NCI-H146 treated with DMSO at 0.1 percent for 48 hours (cell line): ENCODE measurements around the gene POFUT2.
"Not testable (repeated sequence)": the region's sequence is repeated elsewhere in the genome, so short reads cannot be mapped to it uniquely, and the experiment has no call there.

Experiments used
- DNase-seq: peaks from one replicate; lab custom pipeline; 2025; ENCODE audit not compliant: unreplicated experiment; lab: John Stamatoyannopoulos, UW

The POFUT2 gene

DNA sequence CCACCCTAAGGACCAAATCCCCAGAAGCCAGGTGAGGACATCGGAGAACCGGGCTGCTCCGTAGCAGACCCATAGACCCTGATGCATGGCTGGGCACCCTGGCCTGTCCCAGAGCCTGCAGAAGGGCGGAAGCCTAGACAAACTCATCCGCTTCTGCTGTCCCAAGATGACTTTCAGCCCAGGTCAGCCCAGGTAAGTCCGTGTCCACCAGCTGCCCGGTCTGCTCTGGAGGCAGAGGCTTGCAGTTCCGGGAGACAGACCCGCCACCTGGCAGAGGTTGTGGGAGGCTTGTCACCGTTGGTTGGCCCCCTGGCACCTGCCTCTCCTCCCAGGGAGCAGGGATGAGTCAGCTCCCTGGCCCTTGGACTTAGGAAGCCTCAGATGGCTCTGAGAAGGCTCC is 22.8 kb upstream of the POFUT2 start:
- no peak for DNase-seq

DNA sequence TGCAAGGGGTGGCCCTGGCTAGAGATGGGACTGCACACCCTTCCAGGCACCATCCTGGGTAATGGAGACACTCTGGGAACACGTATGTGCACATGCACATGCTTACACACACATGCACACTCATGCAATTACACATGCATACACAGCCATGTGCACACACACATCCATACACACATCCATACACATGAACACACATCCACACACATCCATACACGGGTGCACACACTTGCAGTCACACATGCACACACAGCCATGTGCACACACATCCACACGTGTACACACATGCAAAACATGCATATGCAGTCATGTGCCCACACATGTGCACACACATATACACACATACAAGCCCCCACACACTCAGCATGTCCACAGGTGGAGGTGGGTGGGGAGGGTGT is 22.3 kb upstream of the POFUT2 start:
- no peak for DNase-seq

DNA sequence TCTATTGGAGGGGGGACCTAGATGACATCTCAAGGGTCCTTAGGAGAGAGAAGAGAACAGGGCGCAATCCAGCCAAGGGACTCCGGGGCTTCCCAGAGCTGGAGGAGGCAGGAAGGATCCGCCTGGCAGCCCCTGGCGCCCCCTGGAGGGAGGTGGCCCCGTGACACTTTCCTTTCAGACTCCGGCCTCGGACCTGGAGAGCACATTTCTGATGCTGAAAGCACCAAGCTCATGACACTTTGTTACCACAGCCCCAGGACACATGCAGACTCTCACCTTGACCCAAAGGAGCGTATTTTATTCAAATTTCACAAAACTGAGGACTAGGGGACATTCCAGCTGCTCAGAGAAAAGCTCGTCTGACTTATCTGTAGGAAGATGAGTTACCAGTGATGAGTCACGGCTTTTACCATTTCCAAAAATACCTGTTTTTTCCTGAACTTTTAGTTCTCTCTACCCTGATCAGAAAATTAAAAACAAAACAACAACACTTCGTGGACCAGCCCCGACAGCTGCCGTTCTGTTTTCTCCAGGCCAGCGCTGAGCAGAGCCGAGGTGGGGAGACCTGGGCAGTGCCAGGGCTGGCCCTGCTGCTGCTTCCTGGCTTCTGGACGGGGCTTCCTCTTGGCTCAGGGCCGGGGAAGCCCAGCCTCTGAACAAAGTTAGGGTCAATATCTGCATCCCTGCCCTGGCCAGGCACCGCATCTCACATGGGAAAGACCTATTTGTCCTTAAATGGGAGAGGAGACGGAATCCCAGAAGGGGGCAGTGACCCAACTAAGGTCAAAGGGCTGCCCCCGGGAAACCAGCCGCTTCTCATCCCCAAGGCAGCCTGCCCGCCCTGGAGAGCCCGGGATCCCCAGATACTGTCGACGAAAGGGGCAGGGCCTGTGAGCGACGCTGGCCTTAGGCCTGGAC is 21.6 kb upstream of the POFUT2 start:
- DNase-seq = no peak

DNA sequence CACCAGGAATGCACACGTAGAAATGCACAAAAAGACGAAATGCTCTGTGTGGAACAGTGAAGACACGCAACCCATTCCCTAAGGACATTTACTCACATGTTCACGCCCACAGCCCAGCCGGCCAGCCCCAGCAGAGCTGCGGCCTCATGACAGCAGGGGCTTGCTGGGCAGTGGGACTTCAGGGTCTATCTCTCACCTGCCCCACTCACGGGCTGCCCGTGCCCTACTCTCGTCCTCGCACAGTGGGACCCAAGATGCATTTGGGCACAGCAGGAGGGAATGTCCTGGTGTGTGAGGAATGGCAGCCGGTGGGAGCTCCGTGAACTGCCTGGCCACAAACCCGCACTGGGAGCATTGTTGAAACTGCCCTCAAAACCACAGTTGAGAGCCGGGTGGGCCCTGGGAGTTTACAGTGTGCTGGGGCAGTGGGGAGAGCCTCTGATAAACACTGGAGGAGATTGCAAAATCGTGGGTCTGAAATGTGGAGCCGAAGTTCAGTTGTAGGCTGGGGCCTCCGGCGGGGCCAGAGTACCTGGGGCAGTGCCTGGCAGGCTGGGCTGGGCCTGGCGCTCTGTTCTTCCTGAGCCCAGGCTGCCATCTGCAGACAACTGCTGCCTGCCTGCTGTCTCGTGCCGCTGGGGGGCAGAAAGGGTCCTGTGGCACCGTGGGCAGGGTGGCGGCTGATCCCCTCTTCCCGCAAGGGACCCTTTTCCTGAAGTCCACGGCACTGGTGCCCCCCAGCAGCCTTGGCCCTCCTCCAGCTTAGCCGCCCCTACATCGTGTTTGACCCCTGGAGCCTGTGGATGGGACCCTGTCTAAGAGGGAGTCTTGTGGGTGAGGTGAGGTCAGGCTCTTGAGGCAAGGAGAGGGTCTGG is 20.7 kb upstream of the POFUT2 start:
- DNase-seq = no peak

DNA sequence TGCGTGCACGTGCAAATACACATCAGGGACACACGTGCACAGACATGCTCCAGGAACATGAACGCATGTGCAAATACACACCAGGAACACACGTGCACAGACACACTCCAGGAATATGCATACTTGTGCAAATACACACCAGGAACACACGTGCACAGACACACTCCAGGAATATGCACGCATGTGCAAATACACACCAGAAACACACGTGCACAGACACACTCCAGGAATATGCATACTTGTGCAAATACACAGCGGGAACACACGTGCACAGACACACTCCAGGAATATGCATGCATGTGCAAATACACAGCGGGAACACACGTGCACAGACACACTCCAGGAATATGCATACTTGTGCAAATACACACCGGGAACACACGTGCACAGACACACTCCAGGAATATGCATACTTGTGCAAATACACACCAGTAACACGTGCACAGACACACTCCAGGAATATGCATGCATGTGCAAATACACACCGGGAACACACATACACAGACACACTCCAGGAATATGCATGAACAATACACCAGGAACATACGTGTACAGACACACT is 20.0 kb upstream of the POFUT2 start:
- DNase-seq = not testable (repeated sequence)

DNA sequence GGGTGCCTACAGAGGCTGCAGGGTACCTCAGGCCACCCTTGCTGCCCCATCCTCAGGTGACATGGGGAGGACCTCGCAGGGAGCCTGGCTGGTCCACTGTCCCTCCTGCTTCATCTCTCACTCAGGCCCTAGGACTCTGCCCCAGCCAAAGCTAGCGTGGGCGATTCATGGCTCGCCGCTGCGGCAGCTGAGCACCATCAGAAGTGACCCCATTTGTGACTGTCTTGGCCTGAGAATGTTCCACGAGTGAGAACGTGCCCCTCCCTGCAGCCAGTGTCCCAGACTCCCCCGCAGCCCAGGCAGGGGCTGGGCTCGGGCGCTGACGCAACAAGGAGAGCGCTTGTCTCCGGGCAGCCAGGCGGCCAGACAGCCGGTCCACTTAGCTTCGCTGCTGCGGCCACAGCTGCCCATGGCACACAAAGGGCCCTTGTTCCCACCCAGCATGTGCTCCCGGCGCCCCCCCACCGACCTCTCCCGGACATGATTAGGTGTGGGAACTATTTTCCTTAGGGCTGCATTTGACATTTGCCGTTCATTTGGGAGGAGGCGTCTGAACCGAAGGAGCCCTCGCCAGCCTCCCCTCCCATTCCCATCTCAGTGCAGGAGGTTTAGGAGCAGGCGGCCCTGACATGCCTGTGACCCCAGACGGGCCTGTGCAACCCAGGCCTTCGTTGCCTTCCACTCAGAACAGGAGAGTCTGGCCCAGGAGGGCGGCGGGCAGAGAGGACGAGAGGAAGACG is 19.3 kb upstream of the POFUT2 start:
- DNase-seq = no peak

DNA sequence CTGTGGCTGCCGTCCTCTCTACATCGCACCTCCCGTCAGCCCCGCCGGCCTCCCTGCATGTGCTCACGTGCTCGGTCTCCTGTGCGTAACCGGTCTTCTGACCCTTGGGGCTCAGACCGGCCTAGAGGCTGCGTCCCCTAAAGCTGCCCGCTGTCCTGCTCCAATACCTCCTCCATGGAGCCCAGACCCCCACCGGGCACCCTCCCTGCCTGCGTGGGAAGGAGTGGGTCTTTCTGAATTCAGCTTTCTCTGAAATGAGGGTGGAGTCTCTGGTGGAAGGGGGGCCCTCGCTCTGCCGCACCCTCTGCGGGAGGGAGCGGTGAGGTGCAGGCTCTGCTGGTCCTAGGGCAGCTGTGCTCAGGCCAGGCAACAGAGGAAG is 18.7 kb upstream of the POFUT2 start:
- no peak for DNase-seq

DNA sequence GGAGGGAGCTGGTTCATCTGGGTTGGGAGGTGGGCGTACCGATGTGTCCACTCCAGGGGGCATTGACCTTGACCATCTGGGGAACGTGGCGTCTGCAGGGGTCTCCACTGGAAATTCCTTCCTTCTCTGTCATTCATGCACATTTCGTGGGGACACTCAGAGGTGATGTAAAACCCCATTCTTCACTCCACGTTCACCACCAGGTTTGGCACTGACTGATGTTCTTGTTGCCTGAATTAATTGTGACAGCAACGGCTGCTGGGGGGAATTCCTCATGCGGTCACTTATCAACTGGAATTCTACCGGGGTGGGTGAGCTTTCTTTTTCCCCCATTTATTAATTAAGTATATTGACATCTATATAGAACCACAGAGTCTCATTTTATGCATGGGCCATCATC is 18.1 kb upstream of the POFUT2 start:
- DNase-seq = no peak

DNA sequence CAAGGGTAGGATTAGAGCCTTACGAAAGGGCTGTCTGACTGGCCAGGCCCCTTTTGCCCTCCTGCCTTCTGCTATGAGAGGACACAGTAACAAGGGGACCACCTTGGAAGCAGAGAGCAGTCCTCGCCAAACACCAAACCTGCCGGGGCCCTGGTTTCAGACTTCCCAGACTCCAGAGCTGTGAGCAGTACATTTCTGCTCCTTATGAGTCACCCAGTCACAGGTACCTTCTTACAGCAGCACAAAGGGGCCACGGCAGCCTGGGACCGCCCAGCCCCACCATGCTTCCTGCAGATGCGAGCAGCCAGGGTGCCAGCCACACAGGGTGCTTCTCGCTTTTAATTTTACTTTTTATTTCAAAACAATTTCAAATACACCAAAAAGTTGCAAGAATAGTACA is 17.2 kb upstream of the POFUT2 start:
- DNase-seq = no peak

DNA sequence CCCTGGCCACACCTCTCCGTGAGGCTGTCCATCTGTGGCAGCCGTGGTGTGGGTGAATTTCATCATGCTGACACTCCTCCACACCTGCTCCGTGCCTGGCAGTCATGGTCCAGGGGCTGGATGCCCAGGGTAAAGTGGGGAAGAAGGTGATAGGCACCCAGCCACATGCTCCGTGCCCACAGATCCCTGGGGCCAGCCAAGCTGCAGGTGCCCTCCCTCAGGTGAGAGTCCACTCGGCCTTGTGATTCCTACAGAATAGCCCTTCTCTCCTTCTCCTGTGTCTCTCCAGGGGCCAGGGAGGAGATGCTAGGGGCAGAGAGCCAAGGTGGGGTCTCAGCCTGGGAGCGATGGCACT is 16.8 kb upstream of the POFUT2 start:
- no peak for DNase-seq

DNA sequence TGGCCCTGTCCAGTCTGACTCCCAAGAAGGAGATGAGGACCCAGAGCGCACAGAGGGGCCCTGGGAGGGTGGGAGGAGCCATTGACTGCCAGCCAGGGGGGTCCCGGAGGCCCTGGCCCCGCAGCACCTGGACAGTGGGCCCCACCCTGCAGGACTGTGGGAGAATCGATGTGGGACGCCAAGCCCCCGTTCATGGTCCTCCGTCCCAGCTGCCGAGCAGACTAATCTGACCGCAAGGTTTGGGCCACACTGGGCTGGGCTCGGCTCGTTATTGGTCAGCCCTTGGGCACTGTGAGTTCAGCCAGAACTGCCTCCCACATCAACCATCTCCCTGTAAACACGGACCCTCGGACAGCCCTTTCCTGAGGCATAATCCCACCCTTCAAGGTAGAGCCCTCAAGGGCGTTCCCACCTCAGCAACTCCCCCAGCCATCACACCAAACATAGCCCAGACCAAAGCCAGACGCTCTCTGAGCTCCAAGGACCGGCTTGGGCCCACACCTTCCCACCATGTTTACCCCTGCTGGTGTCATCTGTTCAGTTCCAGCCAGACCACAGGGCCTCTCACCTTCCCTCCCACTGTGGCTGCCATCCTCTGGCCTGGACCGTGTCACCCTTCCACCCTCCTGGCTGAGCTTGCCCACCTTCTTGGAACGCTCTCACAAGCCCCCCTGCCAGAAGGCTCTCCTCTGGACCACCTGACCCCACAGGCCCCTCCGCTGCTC is 16.2 kb upstream of the POFUT2 start:
- no peak for DNase-seq

DNA sequence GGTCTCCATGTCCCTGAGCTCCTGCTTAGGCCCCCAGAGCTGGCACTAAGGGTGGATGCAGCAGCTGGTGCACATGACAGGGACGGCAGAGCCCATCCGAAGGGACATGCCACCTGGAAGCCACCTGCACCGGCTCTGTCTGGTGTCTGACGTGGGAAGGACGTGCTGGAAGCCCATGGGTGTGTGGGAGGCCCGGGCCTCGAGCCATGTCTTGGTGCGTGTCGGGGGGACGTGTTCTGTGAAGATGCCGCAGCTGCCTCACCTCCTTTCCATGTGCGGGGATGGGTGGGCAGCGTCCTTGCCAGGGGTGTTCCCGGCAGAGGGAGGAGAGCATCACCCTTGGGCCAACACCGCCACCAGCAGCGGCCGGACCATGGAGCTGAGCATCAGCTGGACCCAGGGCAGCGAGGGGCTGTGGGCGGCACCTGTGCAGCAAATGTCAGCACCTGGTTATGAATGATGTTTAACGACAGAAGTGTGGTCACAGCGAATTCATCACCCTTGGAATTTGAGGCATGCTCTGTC is 15.5 kb upstream of the POFUT2 start:
- DNase-seq = no peak

DNA sequence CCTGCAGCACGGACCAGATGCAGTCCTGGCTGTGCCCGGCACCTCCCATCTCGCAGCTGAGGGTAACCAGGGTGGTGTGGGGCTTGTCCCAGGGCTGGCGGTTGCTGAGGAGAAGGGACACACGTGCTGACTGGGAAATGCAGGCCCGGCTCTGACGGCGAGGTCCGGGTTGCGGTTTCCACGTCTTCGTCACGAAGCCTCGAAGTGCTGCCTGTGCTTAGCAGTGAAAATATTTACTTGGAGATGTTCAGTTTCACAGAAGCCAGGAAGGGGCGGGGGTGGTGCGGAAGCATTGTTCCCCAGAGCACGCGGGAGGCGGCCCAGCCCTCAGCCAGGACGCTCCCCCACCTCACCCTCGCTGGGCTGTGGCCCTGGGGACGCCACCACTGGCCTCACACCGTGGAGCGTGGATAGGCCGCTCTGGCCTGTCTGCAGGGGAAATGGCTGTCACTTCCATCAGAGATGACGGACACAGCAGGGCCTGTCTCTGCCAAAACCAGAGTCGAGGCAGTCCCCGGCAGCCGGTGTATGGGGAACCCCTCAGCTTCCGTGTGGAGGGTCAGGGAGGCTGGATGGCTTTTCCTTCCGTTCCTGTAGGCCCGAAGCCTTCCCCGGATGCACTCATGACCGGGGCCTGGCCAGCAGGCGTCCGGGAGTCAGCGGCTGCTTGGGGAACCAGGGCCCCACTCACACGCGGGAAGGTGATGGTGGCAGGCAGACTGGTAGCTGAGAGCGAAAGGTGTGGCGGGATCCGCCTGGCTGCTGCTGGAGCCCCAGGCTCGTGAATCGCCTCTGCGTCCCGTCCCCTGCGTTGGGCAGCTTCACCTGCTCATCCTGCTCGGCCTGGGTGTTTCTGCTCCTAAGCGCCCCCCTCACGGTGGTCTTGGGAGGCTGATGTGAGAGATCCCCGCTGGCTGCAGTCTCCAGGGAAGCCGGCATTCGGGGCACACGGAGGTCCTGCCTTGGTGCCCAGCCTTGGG is 14.7 kb upstream of the POFUT2 start:
- DNase-seq = no peak

DNA sequence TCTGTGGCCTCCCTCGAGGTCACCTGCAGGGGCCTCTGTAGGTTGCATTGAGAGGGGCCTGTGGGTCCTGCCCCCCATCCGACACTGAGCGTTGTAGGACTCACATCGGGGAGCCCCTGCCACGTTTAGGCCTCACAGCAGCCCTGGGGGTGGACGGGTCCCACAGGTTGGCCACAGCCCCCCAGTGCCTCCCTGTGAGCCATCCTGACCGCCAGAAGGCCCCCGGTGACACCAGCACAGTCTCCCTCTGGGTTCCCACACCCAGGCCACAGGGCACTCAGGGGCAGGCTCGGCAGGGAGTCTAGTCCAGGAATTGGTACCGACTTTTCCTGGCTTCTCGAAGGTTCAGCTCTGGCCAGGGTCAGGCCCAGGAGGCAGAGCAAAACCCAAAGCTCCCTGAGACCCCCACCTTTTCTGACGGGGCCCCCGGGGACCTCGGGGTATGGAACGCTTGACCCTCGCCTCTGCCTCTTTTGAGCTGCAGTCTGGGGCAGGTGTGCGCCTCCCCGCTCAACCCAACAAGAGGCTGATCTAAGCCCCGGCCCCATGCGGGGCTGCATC is 13.9 kb upstream of the POFUT2 start:
- DNase-seq = no peak

DNA sequence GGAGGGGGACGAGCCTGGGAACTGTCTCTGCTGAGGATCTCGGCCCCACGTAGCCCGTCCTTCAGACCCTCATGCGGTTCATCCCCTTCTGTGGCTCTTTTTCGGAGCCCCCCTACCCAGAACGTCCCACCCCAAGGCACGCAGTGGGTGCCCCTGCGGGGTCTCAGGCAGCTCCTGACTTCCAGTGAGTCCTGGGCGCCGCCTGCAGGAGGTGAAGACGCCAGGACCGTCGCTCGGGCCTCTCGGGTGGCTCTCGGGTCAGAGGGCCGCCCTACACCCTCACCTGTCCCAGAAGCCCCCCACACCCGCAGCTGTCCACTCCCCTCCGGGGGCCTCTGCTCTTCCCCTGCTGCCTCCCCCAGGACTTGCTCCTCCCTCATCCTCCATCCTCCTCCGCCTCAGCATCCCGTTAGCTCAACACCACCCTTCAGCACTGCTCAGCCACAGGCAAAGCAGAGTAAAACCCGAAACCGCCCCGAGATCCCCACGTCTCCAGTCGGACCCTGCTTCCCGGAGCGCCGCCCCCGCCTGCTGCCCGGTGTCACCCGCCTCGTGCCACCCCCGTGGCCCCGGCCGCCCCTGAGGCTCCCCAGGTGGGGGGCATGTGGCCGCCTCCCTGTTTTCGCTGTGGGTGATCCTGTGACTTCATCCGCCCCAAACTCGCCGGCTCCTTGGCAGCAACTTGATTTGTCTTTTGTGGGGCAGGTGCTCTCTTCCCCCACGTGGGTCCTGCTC is 13.3 kb upstream of the POFUT2 start:
- DNase-seq = no peak

DNA sequence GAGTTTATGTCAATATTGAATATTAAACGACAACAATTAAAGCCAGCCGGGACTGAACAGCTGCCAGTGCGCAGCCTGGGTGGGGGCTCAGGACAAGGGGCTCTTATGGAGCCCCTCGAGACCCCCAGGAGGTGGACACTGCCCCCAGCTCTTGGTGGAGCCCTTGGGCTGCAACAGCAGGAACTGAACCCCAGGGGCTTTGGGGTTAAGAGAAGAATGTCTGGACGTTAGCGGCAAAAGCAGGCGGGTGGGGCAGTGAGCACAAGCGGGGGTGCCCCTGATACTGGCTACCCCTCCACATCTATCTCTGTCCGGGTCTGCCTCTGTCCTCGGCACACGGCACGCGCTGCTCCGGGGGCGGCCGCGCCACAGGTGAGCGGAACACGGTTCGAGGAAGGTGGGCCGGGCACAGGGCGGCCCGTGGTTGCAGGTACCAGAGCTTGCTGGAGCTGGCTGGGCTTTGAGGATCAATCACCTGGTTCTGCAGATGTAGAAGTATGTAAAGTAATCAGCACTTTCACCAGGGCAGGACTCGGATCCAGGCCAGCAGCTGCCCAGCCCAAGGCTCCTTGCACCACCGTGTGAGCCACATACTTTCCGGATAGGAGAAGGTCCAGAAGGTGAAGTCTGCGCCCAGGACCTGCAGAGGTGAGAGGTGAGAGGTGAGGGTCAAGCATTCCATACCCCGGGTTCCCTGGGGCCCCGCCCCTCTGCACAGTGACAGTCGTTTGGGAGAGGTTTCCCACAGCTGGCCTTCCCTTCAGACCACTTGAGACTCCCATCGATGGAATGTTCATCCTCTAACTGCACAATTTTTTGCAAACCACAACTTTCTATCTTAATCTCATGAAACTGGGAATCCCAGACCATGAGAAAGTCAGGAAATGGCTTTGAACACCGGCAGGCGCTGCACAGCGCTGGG is 12.4 kb upstream of the POFUT2 start:
- no peak for DNase-seq
